SU-DHL-6 (cell line): ENCODE measurements around the gene APH1B.

Source experiments
- H2AFZ ChIP-seq: fragments of 200-600 bp; sonication (generic); 2 replicates; pipeline ENCODE4 v1.6.1; 2014; ENCODE audit warnings: low read depth, mild to moderate bottlenecking, moderate library complexity, mixed read lengths, antibody characterized with exemption, low read length; ENCODE audit not compliant: severe bottlenecking
- H3F3A ChIP-seq: fragments of 200-600 bp; shearing (Covaris generic); 2 replicates; pipeline ENCODE4 v1.6.0; 2016; ENCODE audit warnings: antibody characterized with exemption, mild to moderate bottlenecking; ENCODE audit not compliant: insufficient read depth
- H3K27ac ChIP-seq: fragments of 200-600 bp; sonication (generic); 2 replicates; pipeline ENCODE4 v1.5.1; 2016; ENCODE audit warnings: low read depth, mild to moderate bottlenecking, low read length, moderate library complexity, mixed read lengths
- H3K27me3 ChIP-seq: fragments of 200-600 bp; sonication (generic), shearing (Covaris generic); 2 replicates; pipeline ENCODE4 v1.6.0; 2014; ENCODE audit warnings: mild to moderate bottlenecking, low read length
- H3K36me3 ChIP-seq: fragments of 200-600 bp; sonication (generic); 2 replicates; pipeline ENCODE4 v1.6.1; 2014; ENCODE audit warnings: mild to moderate bottlenecking, low read length, mixed read lengths
- H3K4me2 ChIP-seq: fragments of 300-600, 200-600 bp; shearing (Covaris generic), sonication (generic); 2 replicates; pipeline ENCODE4 v1.6.0; 2014; ENCODE audit warnings: low read length, low read depth, mild to moderate bottlenecking; ENCODE audit not compliant: poor library complexity, severe bottlenecking
- H3K4me3 ChIP-seq: fragments of 200-600 bp; sonication (generic); 2 replicates; pipeline ENCODE4 v1.5.1; 2014; ENCODE audit warnings: antibody characterized with exemption, low read length, mild to moderate bottlenecking, mixed read lengths; ENCODE audit not compliant: insufficient read depth, poor library complexity, severe bottlenecking
- H3K79me2 ChIP-seq: fragments of 200-600 bp; sonication (generic); 2 replicates; pipeline ENCODE4 v1.6.1; 2014; ENCODE audit warnings: mild to moderate bottlenecking, low read length, moderate library complexity; ENCODE audit not compliant: insufficient read depth
- H3K9ac ChIP-seq: fragments of 200-600 bp; sonication (generic); 2 replicates; pipeline ENCODE4 v1.7.0; 2014; ENCODE audit warnings: mild to moderate bottlenecking, low read length
- H3K9me2 ChIP-seq: fragments of 200-600 bp; sonication (generic); replicated peaks from 2 replicates; pipeline ENCODE4 v1.6.1; 2014; ENCODE audit warnings: low read length; ENCODE audit not compliant: insufficient read depth
- H3K9me3 ChIP-seq: fragments of 200-600 bp; sonication (generic); 2 replicates; pipeline ENCODE4 v1.6.1; 2014; ENCODE audit warnings: low read length, mixed read lengths; ENCODE audit not compliant: insufficient read depth
- H4K20me1 ChIP-seq: fragments of 200-600 bp; sonication (generic); 2 replicates; pipeline ENCODE4 v1.6.1; 2014; ENCODE audit warnings: low read depth, mild to moderate bottlenecking, antibody characterized with exemption, low read length, moderate library complexity, mixed read lengths
- CTCF ChIP-seq: fragments of 200-600 bp; sonication (generic); IDR thresholded peaks from one replicate; pipeline ENCODE4 v1.5.1; 2017; ENCODE audit warnings: antibody characterized with exemption, mild to moderate bottlenecking, low read length, moderate library complexity; ENCODE audit not compliant: insufficient read depth, poor library complexity, severe bottlenecking
- EZH2phosphoT487 ChIP-seq: fragments of 200-600 bp; sonication (generic), shearing (Covaris generic); conservative IDR thresholded peaks from 2 replicates; pipeline ENCODE4 v1.6.1; 2018; ENCODE audit warnings: mild to moderate bottlenecking, antibody characterized with exemption, low read length, moderate library complexity, mixed read lengths

APH1B gene

GRCh38 chr15:63274427-63274826, 3.0 kb upstream of the APH1B start:
- H3K9me3 ChIP-seq = no peaks in the 10 kb centered on the region
- H3K27me3 ChIP-seq = no peaks in the 10 kb centered on the region
- H2AFZ ChIP-seq = no peak overlapping the region
- H3K4me2 ChIP-seq = no peak overlapping the region
- H3K27ac ChIP-seq = no peak overlapping the region
- H3F3A ChIP-seq = peaks cover 28% of the 10 kb centered on the region
- no peaks in the 10 kb centered on the region for H3K79me2 ChIP-seq
- H3K4me3 ChIP-seq = no peak overlapping the region
- TF ChIP-seq CTCF = no peak
- TF ChIP-seq EZH2phosphoT487 = no peak
- no peaks in the 10 kb centered on the region for H3K9me2 ChIP-seq
- H4K20me1 ChIP-seq = no peaks in the 10 kb centered on the region
- H3K9ac ChIP-seq = no peak overlapping the region
- no peaks in the 10 kb centered on the region for H3K36me3 ChIP-seq

GRCh38 chr15:63276342-63277037, 915 bp upstream of the APH1B start:
- H3K4me2 ChIP-seq = peak overlapping the region; percentile 89
- no peaks in the 10 kb centered on the region for H3K9me2 ChIP-seq
- no peaks in the 10 kb centered on the region for H4K20me1 ChIP-seq
- no peaks in the 10 kb centered on the region for H3K9me3 ChIP-seq
- TF ChIP-seq EZH2phosphoT487 = no peak
- no peak for TF ChIP-seq CTCF
- H2AFZ ChIP-seq = peak overlapping the region; percentile 87
- peaks cover 30% of the 10 kb centered on the region for H3F3A ChIP-seq
- peak overlapping the region; percentile 64 for H3K9ac ChIP-seq
- peaks cover 4% of the 10 kb centered on the region; the same call in 1 of the 2 replicates for H3K36me3 ChIP-seq
- H3K79me2 ChIP-seq = no peaks in the 10 kb centered on the region
- no peak overlapping the region; the same call in 1 of the 2 replicates for H3K27ac ChIP-seq
- H3K4me3 ChIP-seq = peak overlapping the region; percentile 58
- H3K27me3 ChIP-seq = no peaks in the 10 kb centered on the region

GRCh38 chr15:63277893-63278456, 570 bp downstream of the APH1B start:
- peak overlapping the region; percentile 86 for H3K9ac ChIP-seq

More at GRCh38 chr15:63277893-63278456, 570 bp downstream of the APH1B start:
- TF ChIP-seq CTCF (no peak), EZH2phosphoT487 (no peak)
- Histone ChIP-seq H3K27ac (peak overlapping the region; percentile 55), H3K9me2 (no peaks in the 10 kb centered on the region), H3K9me3 (no peaks in the 10 kb centered on the region), H2AFZ (peak overlapping the region; percentile 100), H3K36me3 (peaks cover 11% of the 10 kb centered on the region; the same call in 1 of the 2 replicates), H3K4me3 (peak overlapping the region; percentile 94), H3K79me2 (no peaks in the 10 kb centered on the region), H3K4me2 (peak overlapping the region; percentile 75), H4K20me1 (no peaks in the 10 kb centered on the region), H3F3A (peaks cover 39% of the 10 kb centered on the region), H3K27me3 (no peaks in the 10 kb centered on the region)
